Neutrophil (primary cell): ENCODE data around the gene LMO2.

Source experiments
- H3K27ac ChIP-seq: fragments of 200-600 bp; sonication (generic); 2 replicates; pipeline ENCODE4 v1.5.1; 2016; ENCODE audit warnings: mild to moderate bottlenecking, moderate library complexity
- H3K27me3 ChIP-seq: fragments of 200-600 bp; sonication (generic); 2 replicates; pipeline ENCODE4 v1.6.0; 2016; ENCODE audit warnings: mild to moderate bottlenecking
- H3K36me3 ChIP-seq: fragments of 200-600 bp; sonication (generic); 2 replicates; pipeline ENCODE4 v1.5.1; 2017
- H3K4me1 ChIP-seq, 2 experiments: fragments of 200-600 bp in 1 of 2; sonication (generic) in 1 of 2; 1 replicate in 1 of 2; 2 replicates in 1 of 2; pipeline versions ENCODE4 v1.5.1 to v1.6.1; 2013 to 2016; ENCODE audit warnings: low read depth in 1 of 2, low read length in 1 of 2, mild to moderate bottlenecking in 1 of 2, moderate library complexity in 1 of 2; ENCODE audit not compliant: control insufficient read depth in 1 of 2, insufficient read depth in 1 of 2
- H3K4me3 ChIP-seq, 2 experiments: fragments of 200-600 bp in 1 of 2; sonication (generic) in 1 of 2; 1 replicate in 1 of 2; 2 replicates in 1 of 2; pipeline ENCODE4 v1.5.1; 2013 to 2016; ENCODE audit warnings: low read depth in 1 of 2, low read length in 1 of 2, mild to moderate bottlenecking in 1 of 2, moderate library complexity in 1 of 2
- H3K9me3 ChIP-seq: fragments of 200-600 bp; sonication (generic); 2 replicates; pipeline ENCODE4 v1.5.1; 2016
- CTCF ChIP-seq: fragments of 200-600 bp; sonication (generic); IDR thresholded peaks from 2 replicates; pipeline ENCODE4 v1.5.1; 2016; ENCODE audit warnings: antibody characterized with exemption

The LMO2 gene

DNA sequence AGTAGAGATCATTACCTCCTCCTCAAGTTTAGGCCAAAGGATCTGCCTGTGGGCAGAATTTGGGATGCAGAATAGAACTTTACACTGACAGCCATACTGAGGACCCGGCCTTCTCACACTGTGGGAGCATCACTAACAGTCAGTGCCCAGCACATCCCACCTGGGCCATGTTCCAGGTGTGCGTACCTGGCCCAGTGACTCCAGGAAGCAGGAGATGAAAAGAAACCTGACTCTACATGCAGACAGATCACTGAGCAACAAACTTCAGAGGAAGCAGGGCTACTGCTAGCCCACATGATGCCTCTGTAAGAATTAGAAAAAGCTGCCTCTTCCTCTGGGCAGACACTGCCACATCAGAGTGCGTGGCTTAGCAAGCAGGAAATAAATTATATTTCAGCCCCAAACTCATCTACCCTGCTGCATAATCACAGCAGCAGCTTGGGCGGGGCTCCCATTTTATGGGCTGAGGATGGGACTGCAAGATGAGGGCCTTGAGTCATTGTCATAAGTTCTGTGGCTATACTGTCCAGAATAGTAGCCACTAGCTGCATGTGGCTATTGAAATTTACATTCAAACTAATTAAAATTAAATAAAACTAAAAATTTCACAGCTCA, 6.0 kb upstream of the LMO2 start:
- no peaks in the 10 kb centered on the region for H3K36me3 ChIP-seq
- no peak overlapping the region for H3K27ac ChIP-seq
- no peaks in the 10 kb centered on the region for H3K9me3 ChIP-seq
- H3K4me3 ChIP-seq: no peak overlapping the region
- no peaks in the 10 kb centered on the region for H3K27me3 ChIP-seq
- H3K4me1 ChIP-seq: peaks cover 53 to 56% of the 10 kb centered on the region in 2 experiments
- TF ChIP-seq CTCF: no peak

- H3K4me1 ChIP-seq: peaks cover 63 to 66% of the 10 kb centered on the region in 2 experiments
- H3K4me3 ChIP-seq: no peak overlapping the region
- H3K27ac ChIP-seq: no peak overlapping the region
- no peak for TF ChIP-seq CTCF
- H3K9me3 ChIP-seq: no peaks in the 10 kb centered on the region
- H3K27me3 ChIP-seq: no peaks in the 10 kb centered on the region
- no peaks in the 10 kb centered on the region for H3K36me3 ChIP-seq
These were observed 5.0 kb upstream of the LMO2 start for GRCh38 chr11:33896911-33897310.

DNA sequence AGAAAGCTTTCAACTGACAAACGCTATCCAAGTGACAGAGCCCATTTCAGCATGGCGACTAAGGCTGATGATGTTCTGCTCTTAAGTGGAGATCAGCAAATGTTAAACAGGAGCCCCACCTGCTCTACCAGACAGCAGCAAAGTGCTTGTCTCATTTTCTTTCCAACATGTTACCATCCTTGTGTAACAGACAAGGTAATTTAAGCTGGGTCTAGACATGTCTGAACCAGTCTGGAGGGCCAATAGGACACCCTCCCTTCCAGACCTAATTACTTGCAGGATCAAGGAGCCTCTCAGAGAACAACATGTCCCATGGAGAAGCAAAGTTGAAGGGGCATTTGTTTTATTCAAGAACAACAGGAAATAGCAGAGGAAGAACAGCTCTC, 3.9 kb upstream of the LMO2 start:
- H3K9me3 ChIP-seq: no peaks in the 10 kb centered on the region
- peaks cover 73 to 76% of the 10 kb centered on the region in 2 experiments for H3K4me1 ChIP-seq
- no peak for TF ChIP-seq CTCF
- no peaks in the 10 kb centered on the region for H3K27me3 ChIP-seq
- H3K4me3 ChIP-seq: no peak overlapping the region
- H3K36me3 ChIP-seq: no peaks in the 10 kb centered on the region
- H3K27ac ChIP-seq: peak overlapping the region; percentile 85

DNA sequence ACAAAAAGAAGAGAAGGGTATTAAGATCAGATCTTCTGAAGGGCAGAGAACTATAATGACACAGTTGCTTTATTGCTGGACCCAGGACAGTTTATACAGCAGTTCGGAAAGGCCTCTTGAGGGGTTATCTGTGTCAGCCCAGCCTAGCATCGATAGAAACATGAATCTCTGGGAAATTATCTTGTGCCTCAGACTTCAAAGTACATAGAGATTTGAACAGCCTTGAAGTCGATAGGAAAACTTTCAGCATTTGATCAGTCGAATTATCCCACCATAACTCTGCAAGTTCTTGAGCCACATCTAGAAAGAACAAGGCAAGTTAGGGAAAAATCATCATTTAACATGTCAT, 2.5 kb upstream of the LMO2 start:
- H3K36me3 ChIP-seq: no peaks in the 10 kb centered on the region
- TF ChIP-seq CTCF: no peak
- peaks cover 73 to 76% of the 10 kb centered on the region in 2 experiments for H3K4me1 ChIP-seq
- H3K4me3 ChIP-seq: peak overlapping the region; percentile 52 to 53
- no peaks in the 10 kb centered on the region for H3K27me3 ChIP-seq
- no peaks in the 10 kb centered on the region for H3K9me3 ChIP-seq
- H3K27ac ChIP-seq: peak overlapping the region; percentile 85

GRCh38 chr11:33893711-33894397, 2.0 kb upstream of the LMO2 start:
- no peak for TF ChIP-seq CTCF
- Histone ChIP-seq H3K36me3 (no peaks in the 10 kb centered on the region), H3K27ac (peak overlapping the region; percentile 85), H3K9me3 (no peaks in the 10 kb centered on the region), H3K4me3 (peak overlapping the region; percentile 52 to 53), H3K27me3 (no peaks in the 10 kb centered on the region), H3K4me1 (peaks cover 75 to 76% of the 10 kb centered on the region in 2 experiments)
